CD4-positive, alpha-beta T cell treated with Interleukin-17A for 4 hours (primary cell): Measurements from ENCODE around the gene MYO1D.

Source experiments
- DNase-seq: peaks from one replicate; pipeline ENCODE4 v3.0.0-alpha.2; 2020; ENCODE audit warnings: mixed read lengths

The MYO1D gene

DNA sequence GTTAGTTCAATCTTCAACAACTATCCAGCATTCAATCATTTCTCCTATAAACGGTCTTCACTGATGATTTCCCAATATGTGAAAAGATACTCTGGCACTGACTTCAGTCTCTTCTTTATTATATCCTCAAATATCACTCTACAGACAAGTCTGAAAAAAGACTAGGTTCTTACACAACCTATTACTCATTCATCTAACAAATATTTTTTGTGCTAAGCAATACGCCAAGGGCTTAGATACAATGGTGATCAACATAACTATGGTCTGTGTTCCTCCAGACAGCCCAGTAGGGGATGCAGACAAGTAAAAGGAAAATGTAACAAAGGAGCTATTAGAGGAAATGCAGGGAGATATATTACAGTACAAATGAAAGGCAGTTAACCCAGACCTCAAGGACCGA, 63.9 kb downstream of the MYO1D start:
- DNase-seq = no peak

DNA sequence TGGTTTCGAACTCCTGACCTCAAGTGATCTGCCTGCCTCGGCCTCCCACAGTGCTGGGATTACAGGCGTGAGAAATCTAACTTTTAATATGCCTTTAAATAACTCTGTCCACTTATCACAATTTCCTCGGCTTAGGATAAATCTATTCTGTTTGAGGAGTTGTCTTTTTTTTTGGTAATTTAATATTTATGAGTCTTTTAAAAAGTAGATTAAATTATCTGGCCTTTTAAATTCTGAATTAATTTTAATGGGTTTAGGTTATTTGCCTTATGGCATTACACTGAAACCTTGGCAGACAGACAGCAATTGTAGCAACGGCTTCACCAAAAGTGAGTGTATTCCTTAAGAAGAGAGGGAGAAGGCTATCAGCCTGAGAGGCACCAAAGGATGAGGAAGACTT, 66.2 kb downstream of the MYO1D start:
- no peak for DNase-seq

DNA sequence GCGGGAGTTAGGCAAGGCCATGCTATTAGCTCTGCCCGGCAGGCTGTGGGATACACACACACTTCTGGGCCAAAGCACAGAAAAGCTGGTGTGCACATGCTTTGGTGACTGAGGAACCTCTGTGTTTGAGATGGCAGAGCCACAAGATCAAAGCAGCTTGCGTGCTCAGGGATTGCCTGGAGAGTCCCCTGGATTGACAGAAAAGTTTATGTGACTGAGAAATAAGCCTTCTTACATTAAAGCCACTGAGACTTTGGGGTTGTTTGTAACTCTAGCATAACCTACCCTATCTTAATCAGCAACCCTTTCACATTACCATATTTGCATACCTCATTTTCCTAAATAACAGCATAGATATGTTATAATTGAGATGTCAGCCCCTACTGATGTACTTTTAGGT, 69.3 kb downstream of the MYO1D start:
- no peak for DNase-seq

DNA sequence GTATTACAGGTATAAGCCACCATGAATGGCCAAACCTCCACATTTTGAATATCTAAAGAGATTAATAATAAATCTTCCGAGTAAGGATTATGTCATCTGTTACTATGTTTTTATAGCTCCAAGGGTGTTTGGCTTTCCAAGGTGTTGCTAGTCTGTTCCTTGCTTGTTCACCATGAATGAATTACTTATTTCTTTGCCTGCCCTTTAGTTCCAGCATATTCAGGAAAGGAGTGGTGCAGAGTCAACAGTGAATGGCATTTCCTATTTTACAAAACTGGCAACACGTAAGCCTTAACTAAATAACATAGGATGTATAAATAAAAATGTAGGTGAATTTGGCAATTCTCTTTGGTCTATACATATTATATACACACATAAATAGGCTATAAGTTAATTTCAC, 70.3 kb downstream of the MYO1D start:
- no peak for DNase-seq

DNA sequence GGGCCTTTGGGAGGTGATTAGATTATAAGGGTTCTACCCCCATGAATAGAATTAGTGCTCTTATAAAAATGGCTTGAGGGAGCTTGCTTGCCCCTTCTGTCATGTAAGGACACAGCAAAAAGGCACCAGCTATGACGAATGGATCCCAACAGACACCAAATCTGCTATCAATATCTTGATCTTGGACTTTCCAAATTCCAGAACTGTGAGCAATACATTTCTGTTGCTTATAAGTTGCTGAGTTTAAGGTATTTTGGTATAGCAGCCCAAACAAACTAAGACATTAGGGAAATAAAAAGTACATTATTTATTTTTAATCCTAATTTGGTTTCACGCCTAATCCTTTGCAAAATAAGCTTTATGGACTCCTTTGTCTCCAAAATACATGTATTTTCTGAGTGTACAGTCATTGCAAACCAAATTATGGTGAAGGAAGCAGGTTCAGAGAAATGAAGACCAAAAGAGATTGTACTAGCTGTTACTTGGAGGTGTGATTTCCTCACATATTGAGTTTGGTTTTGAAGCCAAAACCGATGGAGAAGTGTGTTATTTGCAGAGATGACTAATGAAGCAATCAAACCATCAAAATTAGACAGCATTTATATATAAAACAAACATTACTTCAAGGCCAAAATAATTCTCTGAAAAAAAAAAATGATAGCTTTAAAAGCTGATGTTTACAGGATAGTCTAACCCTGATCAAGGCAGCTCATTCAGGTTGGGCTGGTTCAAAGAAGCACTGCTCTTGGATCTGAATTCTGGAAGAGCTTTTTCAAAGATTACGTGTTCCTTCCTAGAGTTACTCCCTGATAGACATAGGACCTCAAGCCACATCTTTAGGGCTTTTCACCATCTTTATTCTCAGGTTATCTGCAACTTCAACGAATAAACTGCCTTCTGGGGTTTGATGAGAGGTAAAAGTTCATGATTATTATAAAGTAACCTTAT, 71.6 kb downstream of the MYO1D start:
- DNase-seq = no peak

DNA sequence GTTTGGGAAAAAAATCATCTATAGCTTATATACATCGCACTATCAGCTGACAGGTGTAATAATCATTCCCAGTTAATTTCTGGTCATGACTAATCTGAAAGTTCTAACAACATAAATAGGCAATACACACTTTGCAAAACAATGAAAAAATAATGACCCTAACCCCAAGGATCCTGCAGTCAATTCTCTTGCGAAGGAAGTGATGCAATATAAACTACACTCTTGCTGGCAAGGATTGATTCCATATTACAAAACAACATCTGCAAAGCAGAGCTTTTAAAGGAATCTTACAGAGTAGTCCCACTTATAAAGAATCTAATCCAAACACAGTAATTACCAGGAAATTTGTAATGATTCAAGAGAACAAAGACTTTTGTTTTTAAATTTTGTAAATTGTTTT, 73.4 kb downstream of the MYO1D start:
- DNase-seq = no peak

DNA sequence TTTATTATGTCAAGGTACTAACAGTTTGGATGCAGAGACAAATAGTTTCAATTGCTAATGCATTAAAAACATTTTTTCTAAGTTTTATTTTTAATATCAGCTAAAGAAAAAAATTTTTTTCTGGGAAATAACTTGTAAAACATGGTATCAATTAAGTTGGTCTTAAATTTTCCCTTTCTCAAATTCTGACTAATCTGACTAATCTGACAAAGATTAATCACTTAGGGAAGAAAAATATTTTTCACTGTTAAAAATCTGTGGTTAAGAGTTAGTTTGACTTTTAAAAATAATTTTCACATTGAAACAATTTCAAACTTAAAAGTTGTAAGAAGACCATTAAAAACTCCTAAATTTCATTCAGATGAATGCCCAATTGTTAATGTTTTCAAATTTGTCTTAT, 74.6 kb downstream of the MYO1D start:
- DNase-seq = no peak

DNA sequence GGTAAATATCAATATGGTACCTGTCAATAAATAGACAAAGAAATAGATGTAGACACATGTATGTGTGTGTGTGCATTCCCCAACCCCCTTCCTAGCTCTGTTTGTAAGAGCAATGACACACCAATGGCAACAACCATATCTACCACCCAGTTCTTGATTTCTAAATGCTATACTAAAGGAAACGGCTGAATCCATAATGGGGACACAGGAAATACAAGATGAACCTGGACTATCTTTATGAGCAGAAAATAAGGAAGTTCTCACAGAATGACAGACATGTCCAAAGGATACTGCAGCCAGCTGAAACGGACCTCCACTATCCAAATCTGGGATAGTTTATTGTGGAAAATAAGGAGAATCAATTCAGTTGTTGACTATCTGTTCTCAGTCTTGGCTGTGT, 75.3 kb downstream of the MYO1D start:
- no peak for DNase-seq

DNA sequence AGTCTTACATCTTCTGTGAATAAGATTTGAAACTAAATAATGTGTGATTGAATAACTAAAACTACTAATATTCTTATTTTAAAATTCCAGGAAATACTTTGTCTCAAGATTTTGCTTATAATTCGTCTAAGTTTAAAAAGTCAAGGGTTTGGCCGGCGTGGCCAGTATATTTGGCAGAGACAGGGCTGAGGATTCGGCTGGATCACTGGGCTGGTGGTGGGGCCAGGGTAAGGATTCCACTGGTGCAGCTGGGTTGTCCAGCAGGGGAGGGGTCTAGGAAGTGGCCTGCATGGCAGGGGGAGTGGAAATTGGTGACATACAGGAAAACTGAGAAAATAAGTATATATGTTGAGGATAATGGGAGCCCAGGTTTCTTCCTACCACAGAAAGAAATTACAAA, 75.7 kb downstream of the MYO1D start:
- DNase-seq = no peak

DNA sequence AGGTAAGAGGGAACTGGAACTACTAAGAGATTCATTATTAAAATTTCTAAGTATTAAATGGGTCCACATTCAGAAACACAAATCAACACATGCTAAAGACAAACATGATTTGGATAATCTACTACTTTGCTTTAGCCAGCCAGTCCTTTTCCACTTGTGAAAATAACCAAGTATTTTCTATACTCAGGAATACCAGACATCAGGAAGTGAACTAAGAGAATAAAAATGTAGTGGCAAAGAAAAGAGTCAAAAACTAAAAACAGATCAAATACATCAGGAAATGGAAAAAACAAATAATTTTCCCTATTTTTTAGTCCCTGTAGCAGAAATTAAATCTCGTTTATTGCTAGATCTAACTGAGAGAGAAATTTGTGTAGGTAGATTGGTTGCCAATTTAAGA, 78.0 kb downstream of the MYO1D start:
- DNase-seq = no peak

DNA sequence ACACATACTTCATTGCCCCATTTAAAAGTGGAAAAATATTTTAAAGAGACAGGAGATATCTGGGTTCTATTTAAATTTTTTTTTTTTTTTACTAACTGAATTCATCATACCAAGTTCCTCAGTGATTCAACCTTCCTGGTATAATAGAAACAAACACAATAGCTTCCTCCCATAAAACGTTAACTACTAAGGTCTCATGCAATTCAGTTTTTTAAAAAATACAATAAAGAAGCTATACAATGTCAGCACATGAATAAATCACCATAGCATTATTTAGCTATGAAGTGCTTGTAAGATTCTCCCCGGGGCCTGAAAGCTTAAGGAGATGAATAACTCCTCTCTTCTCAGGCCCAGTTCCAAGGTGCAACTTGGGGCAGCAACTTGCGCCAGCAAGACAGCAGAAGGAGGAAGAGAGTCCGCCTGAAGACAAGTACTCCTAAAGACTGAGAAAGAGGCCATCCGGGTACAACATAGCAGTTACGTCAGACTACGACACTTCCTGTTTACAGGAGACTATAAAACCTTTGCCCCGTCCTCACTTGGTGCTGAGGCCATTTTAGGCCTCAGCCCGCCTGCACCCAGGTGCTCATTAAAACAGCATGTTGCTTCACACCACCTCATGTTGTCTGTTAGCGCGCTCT, 81.5 kb downstream of the MYO1D start:
- DNase-seq = no peak

DNA sequence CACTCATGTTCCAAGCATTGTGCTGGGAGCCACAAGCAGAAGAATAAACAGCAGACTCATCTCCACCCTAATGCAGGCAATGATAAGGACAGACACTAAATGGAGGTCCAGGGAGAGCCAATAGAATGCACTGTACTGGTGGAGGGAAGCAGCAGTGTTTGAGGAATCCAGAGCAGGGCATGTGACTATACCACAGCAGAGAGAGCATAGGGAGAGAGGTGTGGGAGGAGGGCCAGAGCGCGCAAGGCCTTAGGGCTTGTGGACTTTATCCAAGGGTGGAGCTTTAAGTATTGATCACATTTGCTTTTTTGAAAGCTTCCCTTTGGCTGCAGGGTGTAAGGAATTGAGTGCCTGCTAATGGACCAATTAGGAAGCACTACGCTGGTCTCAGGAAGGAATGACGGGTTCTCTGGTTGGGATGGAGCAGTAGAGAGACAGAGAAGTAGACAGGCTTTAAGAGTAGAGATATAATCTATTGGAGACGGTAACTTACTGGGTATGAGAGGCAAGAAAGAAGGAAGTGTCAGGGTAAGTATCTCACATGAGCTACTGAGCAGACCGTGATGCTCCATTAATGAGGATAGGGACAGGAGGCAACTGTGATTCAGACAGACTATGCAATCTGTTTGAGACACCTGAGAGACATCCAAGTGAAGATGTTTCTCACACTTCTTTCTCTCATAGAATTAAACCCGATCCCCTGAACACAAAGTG, 82.2 kb downstream of the MYO1D start:
- DNase-seq = no peak

DNA sequence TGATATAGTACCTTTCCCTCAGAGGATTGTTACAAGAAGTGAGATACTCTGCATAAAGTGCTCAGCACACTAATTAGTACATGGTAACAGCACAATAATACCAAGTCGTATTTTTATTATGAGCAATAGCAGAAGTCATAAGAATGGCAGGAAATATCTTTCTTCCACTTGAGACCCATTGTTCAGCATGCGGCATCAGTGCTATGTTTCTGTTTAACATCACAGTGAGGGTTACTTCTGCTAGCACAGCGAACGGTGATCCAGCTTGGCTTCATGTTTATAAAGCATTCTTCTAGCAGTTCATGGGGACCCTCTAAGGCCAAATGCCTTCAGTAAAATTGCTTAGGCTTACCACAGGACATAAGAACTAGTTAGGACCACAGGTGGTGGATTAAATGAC, 83.1 kb downstream of the MYO1D start:
- no peak for DNase-seq

DNA sequence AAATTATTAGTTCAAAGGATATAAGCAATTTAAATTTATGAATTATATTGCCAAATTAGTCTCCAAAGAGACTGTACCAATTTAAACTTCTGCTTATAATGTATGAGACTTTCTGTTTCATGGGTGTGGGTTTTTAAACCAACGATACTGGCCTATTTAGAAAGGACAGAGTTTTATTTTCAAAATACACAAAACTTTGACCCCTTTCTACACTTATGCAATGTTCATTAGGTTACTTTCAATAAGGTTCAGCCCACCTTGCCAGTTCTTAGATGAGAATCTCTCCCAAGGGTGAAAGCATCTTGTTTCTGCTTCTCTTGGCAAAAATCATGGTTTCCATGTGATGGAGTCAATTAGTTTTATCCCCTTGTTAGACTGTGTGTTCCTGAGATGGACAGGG, 84.7 kb downstream of the MYO1D start:
- DNase-seq = no peak

DNA sequence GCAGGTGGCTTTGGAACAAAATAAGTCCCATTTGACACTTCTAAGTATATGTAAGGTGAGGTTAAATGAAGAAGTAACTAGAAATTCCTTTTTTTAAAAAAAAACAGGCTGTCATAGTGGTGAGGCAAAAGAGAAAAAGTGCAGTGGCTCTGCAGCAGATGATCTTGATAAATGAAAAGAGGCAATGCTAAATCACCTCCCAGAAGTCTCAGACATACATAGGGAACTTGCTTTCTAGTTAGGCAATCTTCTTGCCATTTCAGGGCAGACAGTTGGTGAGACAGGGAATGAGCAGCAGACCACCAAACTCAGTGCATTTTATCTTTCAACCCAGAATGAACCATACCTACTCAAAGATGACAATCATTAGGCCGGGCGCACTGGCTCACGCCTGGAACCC, 90.8 kb downstream of the MYO1D start:
- DNase-seq = no peak

DNA sequence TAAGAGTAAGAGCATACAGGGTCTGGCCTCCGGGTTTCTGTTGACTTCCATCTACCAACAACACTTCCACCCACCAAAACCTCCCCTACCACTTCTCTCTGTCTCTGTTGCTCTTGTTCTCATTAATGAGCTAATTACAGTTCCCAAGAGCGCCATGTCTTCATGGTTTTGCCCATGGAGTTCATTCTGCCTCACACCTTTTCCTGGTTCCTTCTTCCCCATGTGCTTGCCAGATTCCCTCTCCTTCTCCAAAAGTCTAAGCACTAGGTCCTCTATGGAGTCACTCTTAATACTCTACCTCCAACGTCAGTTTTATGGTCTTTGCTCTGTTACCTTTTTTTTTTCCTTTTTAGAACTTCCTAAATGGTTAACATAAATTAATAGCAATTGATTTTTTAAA, 92.8 kb downstream of the MYO1D start:
- DNase-seq = no peak

DNA sequence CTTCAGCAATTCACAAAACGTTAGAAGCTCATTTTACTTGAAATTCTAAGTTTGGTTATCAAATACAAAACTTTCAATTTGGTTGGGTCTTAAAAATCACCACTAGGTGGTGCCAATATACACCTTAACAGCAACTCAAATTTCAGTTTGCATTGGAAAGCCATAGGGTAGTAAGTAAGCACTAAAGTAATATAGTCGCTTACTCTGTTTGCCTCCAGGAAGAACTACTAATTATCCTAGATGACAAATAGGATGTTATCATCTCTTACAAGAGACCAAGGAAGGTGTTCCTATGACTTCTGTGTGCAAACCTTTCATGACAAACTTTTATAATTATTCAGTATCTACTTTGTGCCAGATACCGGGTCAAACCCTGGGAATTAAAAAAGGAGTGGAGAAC, 93.3 kb downstream of the MYO1D start:
- no peak for DNase-seq

DNA sequence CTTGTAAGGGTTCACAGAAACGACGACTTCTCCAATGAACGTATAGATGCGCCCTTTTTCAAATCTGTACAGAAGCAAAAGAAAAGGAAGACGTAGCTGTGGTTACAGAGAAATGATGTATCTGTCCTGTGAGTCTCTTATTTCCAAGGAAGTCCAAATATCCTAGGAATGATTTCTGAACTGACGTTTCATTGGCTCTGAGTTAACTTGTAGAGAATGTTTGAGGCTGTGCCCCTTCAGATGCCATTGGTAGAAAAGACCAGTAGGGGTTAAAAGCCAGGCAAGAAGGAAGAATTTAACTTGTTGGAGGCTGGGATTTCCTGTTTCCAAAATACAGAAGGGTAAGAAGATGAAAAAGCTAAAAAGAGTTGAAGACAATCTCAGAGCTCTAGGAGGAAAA, 96.2 kb downstream of the MYO1D start:
- no peak for DNase-seq

DNA sequence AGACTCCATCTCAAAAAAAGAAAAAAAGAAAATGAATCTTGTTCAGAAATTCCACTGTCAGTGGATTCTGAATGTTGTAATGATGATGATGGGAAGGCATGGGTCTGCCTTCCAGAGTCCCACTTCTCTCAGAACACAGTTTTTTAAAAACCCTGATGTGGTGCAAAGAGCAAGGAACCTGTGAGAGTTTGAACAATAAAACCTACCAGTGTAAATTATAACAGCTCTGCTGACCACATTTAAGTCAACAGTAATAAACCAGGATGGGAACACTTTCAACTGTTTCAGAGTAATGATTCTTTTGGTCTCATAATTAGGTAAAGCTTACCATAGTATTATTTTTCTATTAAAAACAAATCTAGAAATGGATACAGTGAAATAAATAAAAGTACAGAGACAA, 99.0 kb downstream of the MYO1D start:
- no peak for DNase-seq

DNA sequence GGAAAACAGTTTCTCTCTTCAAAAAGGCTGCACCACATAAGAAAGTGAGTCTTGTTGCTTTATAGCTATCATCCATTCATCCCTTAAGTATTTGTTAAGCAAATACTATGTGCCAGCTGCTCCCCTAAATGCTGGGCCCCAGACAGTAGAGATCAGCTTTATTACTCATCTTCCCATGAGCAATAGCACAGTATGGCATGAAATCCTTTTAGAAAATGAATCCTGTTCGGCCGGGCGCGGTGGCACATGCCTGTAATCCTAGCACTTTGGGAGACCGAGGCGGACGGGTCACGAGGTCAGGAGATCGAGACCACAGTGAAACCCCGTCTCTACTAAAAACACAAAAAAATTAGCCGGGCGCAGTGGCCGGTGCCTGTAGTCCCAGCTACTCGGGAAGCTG, 99.5 kb downstream of the MYO1D start:
- no peak for DNase-seq

DNA sequence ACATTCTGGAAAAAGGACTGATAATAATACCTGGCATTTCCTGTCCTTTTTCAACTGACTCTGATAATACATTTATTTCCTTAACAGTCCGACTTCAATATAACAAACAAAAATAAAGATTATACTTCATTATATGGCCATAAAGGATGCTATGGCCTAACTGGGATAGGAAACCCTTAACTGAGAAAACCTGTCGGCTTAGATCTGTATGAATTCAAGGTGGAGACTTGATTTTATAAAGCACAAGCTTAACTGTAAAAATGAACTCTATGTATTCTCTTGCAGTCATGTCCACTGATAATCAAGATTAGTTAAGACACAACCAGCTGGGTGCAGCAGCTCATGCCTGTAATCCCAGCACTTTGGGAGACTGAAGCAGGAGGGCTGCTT, 102.2 kb downstream of the MYO1D start:
- no peak for DNase-seq

DNA sequence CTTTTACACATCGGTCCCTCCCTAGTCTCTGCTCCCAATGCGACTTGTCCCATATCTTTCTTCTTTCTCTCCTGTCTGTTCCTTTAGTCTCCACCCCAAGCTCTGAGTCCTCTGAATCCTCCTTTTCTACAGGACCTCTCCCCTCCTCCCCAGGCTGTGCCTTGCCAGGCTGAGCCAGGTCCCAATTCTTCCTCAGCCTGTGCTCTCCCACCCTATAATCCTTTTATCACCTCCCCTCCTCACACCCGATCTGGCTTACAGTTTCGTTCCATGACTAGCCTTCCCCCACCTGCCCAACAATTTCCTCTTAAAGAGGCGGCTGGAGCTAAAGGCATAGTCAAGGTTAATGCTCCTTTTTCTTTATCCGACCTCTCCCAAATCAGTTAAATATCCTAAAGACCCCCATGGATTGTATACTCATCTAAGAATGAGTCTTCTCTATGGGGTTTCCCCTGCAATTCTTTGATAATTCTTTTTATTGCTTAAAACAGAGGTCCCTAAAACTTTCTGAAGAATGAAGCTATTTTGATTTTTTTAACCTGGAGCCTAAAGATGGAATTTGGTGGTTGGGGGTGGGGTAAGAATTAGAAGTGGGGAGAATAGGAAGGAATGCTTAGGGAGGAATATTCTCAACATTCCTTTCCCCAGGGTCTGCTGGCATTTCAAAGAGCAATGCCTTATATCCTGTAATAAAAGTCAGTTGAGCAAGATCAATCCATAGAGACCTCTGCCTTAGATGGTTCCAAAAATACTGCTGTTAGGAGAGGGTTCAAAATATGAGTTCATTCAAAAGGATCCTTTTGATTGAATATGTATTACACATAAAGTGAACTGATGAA, 102.8 kb downstream of the MYO1D start:
- no peak for DNase-seq

DNA sequence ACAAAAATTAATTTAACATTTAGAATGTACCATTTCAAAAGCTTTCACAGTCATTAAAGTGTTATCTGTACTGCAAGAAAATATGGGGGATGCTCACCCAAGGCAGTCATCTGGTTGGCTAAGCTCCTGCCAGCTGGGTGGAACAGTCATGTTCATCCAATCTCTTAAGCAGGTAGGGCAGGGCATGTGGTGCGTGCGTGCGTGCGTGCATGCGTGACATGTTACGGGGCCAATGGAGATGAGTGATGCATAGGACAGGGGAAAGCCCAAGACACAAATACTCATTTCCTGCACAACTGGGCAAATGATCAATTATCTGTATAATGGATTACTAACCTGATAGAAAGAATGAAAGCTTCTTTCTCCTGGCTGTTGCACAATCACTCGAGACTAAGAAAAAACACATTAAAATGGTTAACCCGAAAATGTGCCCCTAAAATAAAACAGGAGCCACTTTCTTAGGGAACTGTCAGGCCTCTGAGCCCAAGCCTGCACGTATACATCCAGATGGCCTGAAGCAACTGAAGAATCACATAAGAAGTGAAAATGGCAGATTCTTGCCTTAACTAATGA, 104.4 kb downstream of the MYO1D start:
- no peak for DNase-seq
